EH (cell line): ENCODE data around the gene DENND1B.

Source experiments
- DNase-seq: peaks from one replicate; pipeline ENCODE4 v3.0.0-alpha.2; 2015; ENCODE audit warnings: low read depth

Gene DENND1B

GRCh38 chr1:197775282-197776262 lies at the start of gene DENND1B:
Gene DENND1B, minus strand, starts transcription at chr1:197775480. Its CDS starts 325 bp downstream, at chr1:197775155.
- peak; percentile 54 for DNase-seq

- DNase-seq = no peak
Measured at GRCh38 chr1:197814306-197814705, 39.0 kb upstream of the DENND1B start.

- no peak for DNase-seq
Measured at GRCh38 chr1:197813741-197814140, 38.5 kb upstream of the DENND1B start.

- peak; percentile 38 for DNase-seq
Measured at GRCh38 chr1:197811769-197812168, 36.5 kb upstream of the DENND1B start.

GRCh38 chr1:197810812-197811211 lies 35.5 kb upstream of the DENND1B start:
- DNase-seq = no peak

GRCh38 chr1:197808880-197809279 lies 33.6 kb upstream of the DENND1B start:
- DNase-seq = no peak

GRCh38 chr1:197807739-197808453 lies 32.6 kb upstream of the DENND1B start:
- DNase-seq = no peak

- no peak for DNase-seq
Measured at GRCh38 chr1:197807216-197807615, 31.9 kb upstream of the DENND1B start.

- DNase-seq = no peak
Measured at GRCh38 chr1:197806718-197807117, 31.4 kb upstream of the DENND1B start.

GRCh38 chr1:197801684-197802083 lies 26.4 kb upstream of the DENND1B start:
- no peak for DNase-seq

GRCh38 chr1:197801111-197801482 lies 25.8 kb upstream of the DENND1B start:
- no peak for DNase-seq

GRCh38 chr1:197800379-197801110 lies 25.3 kb upstream of the DENND1B start:
- no peak for DNase-seq

- peak; percentile 88 for DNase-seq
Measured at GRCh38 chr1:197799271-197799670, 24.0 kb upstream of the DENND1B start.

- DNase-seq = peak; percentile 22
Measured at GRCh38 chr1:197798492-197798891, 23.2 kb upstream of the DENND1B start.

GRCh38 chr1:197797010-197797409 lies 21.7 kb upstream of the DENND1B start:
- DNase-seq = no peak

- DNase-seq = no peak
Measured at GRCh38 chr1:197788741-197789739, 13.8 kb upstream of the DENND1B start.

GRCh38 chr1:197787623-197788536 lies 12.6 kb upstream of the DENND1B start:
- DNase-seq = no peak

GRCh38 chr1:197787056-197787455 lies 11.8 kb upstream of the DENND1B start:
- DNase-seq = peak; percentile 89

GRCh38 chr1:197786280-197786679 lies 11.0 kb upstream of the DENND1B start:
- DNase-seq = no peak

GRCh38 chr1:197783510-197783948 lies 8.2 kb upstream of the DENND1B start:
- DNase-seq = peak; percentile 79
